Activated CD4-positive, alpha-beta T cell treated with anti-CD3 and anti-CD28 coated beads, Interleukin-2, amount 50 U/mL, for 48 hours (primary cell): ENCODE measurements around the gene PLEKHG2.
A peak's percentile ranks its signal among the peaks of the same experiment; 100 is the strongest.

ENCODE experiments used
- DNase-seq, 2 experiments: peaks; one replicate each; pipeline ENCODE4 v3.0.0-alpha.2; 2020

The PLEKHG2 gene

DNA sequence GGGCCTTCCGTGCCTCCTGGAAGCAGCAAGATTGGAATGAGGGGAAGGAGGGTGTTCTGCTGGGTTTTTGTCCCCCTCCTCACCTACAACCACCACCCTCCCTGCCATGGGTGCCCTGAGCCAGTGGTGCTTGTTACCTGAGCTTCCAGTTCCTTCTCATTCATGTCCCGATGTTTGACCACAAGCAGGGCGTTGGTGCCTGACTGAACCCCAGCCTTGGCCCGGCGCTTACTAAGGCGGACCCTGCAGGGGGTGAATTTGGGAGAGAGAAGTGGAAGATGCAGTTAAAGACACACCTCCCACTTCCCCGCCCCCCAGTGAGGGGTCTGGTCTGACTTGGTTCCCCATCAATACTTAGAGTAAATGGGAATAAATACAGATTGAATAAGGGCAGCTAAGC, 25.9 kb upstream of the PLEKHG2 start:
- no peak for DNase-seq

- no peak for DNase-seq
Observed at GRCh38 chr19:39388657-39389056, 23.8 kb upstream of the PLEKHG2 start.

- DNase-seq = no peak
Observed at GRCh38 chr19:39389631-39390414, 22.6 kb upstream of the PLEKHG2 start.

- DNase-seq = peak in 1 of 2 experiments; percentile 79
Observed at GRCh38 chr19:39390451-39390750, 22.1 kb upstream of the PLEKHG2 start.

DNA sequence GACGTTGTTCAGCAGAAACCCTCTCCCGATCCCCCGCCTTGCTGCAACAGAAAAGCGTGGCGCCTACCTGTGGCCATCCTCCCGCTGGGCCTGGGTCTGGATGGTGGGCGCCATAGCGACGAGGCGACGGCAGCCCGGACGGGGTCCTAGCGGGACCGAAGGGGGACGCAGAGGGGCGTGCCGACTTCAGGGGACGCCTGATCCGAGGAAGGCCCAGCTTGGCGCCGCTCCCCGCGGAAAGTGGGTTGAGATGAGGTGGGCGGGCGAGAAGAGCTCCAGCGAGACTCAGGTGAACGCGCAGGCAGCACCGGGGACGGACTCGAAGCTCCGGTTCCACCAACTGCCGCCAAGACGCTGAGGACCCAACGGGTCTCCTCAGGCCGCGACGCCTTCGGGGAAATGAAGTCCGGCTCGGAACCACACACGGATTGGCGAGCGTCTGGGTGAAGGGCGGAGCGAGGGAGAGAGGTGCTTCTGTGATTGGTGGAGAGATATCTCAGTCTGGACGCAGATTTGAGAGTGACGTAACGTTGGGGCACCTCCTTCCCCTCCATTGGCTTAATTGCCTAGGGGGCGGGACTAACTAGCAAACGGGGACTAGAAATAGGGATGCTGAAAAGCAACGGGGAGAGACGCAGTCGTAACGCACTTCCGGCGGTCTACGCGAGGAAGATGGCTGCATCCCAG, 21.6 kb upstream of the PLEKHG2 start, which contains the start of the genes MED29 and PAF1:
Gene MED29 (plus strand): TSS at position 628 of the 687 bp plus-strand sequence. CDS start 45 bp downstream, at position 673.
Gene PAF1 (minus strand): TSS at position 356 of the 687 bp plus-strand sequence. CDS start 242 bp downstream, at position 114.
- peak; percentile 94 to 96 for DNase-seq

GRCh38 chr19:39397360-39398296, 14.8 kb upstream of the PLEKHG2 start:
- DNase-seq = peak; percentile 96

GRCh38 chr19:39398297-39398864, 14.1 kb upstream of the PLEKHG2 start:
- DNase-seq = peak; percentile 67 to 74

GRCh38 chr19:39399668-39400050, 12.8 kb upstream of the PLEKHG2 start:
- DNase-seq = no peak

DNA sequence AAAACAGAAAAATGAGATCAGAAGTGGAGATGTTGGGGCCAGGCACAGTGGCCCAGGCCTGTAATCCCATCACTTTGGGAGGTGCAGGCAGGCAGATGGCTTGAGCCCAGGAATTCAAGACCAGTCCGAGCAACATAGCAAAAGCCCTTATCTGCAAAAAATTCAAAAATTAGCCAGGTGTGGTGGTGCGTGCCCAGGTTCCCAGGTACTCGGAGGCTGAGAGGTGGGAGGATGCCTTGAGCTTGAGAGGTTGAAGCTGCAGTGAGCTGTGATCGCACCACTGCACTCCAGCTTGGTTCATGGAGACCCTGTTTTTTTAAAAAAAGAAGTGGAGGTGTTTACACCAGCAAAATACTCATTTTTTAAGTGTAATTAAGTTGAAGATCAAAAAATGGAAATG, 12.4 kb upstream of the PLEKHG2 start:
- DNase-seq = no peak

- DNase-seq = no peak
Observed at GRCh38 chr19:39401070-39401548, 11.4 kb upstream of the PLEKHG2 start.

DNA sequence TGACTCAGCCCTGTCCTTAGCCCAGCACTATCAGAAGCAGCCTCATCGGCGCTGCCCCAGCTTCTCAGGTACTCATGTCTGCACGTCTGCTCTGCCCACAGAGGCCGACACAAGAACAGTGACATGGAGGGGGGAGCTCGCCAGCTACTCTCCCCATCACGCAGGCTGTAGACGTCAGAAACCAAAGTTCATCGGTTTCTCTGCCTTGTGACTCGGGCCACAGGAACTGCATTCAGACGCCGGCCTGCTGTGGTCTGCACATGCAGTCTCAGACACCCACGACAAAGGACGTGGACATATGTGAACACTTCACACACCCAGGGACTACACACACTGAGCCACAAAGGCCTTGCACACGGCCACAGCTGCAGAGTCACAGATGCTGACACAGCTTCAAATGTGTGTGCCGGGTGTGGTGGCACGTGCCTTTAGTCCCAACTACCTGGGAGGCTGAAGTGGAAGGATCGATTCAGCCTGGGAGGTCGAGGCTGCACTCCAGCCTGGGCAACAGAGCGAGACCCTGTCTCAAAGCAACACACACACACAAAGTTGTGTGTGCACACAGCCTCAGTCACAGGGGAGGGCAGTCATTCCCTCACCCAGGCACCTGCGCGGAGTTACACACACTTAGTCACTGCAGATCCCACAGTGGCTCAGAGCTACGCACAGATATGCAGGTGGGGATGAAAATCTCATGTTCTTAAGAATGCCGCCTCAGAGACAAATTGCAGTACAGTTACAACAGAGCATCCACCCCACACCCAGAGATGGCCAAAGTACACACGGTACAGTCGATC, 10.7 kb upstream of the PLEKHG2 start:
- peak; percentile 84 to 87 for DNase-seq

DNA sequence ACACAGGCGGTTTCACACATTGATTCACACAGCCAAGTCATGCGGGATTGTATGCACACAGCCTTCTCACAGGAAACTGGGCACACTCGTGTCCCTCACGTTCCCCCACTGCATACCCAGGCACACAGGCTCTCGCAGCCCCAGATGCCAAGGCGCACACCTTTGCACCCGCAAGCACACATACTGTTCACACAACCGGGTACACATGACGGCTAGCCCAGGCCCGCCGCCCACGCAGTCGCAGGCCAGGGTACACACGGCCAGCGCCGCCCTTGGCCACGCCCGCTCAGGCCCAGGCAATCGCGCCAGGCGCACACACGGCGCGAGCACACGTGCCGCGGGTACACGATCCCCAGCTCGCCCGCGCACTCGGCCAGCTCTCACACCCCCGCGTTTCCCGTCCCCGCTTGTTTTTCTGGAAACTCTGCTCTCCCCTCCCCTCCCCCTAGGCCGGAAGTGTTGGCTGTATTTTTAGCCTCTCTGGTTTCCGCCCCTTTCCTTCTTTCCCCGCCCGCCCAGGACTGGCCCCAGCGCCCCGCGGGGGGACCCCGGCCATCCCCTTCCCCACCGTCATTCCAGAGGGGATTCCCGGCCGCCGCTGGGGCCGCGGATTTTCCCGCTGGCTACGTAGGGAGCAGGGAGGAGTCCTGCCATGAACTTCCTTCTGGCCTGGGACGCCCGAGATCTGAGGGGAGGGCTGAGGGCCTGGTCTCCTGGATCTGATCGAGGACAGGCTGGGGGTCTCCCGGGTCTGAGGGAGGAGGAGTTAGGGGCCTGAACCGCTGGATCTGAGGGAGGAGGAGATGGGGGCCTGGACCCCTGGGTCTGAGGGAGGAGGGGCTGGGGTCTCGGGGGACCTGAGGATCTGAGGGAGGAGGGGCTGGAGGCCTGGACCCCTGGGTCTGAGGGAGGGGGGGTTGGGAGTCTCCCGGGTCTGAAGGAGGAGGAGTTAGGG, 9.8 kb upstream of the PLEKHG2 start:
- peak; percentile 92 to 93 for DNase-seq

DNA sequence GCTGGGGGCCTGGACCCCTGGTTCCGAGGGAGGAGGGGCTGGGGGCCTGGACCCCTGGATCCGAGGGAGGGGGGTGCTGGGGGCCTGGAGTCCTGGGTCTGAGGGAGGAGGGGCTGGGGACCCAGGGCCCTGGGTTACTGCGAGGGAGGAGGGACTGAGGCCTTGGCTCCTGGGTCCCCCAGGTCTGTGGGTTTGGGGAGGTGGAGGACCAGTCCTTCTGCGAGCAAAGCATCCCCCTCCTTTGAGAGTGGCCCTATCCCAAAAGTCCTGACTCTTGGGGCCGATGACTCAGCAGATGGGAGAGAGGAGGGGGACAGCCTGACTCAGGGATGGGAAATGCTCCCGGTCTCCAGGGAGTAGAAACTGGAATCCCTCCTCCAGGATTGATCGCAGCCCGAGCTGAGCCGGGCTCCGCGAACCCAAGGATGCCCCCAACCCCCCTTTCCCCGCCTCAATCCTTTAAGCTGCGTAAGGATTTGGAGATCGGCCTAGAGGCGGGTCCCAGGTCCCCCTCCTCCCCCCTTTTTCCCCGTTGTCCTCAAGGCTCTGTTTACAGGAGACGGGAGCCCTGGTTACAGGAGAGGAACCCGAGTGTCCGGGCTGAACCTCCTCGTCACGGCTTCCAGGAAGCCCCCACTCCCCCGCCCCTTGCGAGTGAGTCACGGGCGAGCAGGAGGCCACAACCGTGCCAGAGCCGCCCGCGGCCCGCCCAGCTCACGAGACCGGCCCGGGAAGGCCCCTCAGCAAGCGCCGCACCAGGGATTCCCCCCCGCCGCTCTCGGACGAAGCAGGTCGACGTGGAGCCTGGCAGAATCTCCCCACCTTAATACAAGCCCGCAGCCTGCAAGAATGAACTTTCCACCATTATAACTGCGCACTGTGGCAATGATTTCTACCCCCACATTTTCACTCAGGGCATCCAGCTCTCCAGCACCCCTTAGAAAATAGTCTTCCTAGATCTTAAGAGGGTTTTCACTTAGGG, 8.8 kb upstream of the PLEKHG2 start:
- peak; percentile 96 to 97 for DNase-seq

- DNase-seq = no peak
Observed at GRCh38 chr19:39405261-39405957, 7.1 kb upstream of the PLEKHG2 start.

- DNase-seq = peak; percentile 87 to 90
Observed at GRCh38 chr19:39405958-39406655, 6.4 kb upstream of the PLEKHG2 start.

DNA sequence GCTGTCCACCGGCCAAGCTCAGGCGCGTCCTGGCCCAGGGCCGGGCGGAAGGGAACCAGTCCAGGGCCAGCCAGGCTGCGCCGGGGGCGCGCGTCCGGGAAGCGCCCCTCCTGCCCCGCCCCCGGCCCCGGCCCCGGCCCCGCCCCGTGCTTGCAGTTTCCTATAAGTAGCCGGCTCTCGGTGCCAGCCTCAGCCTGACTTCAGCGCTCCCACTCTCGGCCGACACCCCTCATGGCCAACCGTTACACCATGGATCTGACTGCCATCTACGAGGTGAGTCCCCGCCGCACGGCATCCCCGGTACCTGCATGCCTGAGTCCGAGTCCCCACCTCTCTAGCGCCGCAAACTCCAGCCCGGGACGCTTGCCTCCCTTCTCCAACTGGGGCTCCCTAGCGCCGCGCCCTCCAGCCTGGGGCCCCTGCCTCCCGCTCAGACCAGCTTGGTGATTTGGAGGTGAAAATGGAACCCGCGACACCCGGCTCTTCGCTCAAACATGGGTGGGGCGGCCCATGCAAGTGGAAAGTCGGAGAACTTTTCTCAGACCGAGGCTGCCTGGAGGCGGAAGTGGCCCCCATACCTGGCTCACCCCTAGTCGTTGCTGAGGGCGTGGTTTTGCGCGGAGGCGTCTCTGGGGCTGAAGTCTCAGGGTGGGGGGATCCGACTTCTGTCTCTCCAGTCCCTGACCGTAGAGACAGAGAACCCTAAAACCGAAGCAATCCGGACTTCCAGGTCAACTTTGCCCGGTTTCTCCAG, 5.6 kb upstream of the PLEKHG2 start, which contains the start of gene ZFP36:
Gene ZFP36 (plus strand): TSS at position 192 of the 754 bp plus-strand sequence. CDS start 58 bp downstream, at position 250.
- DNase-seq = peak; percentile 88 to 89

DNA sequence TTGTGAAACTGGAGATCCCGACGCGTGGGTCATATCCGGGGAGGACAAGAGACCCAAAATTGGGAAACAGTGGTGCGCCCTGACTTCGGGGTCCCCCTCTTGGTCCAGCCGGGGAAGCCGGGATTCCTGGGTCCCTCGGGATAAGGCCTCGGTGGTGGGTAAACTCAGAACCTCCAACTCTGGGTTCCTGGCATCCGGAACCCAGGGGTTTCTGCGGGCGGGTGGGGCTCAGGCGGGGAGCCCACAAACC, 5.1 kb upstream of the PLEKHG2 start:
- DNase-seq = no peak
